ENCODE results near the gene CD2AP. TPM values are rescaled to one million over a fixed set of nuclear protein-coding genes. Genes with fewer than 3 reads are reported as not detected.

CD2AP gene
- total RNA-seq, 1 donor from 2014 or later, result 34.5 TPM

- ATAC-seq (no peak), DNase-seq (no peak)
- no peak overlapping the region for H3K27ac ChIP-seq
- H3K9me3 ChIP-seq, result no peaks in the 10 kb centered on the region
- no peaks in the 10 kb centered on the region for H3K27me3 ChIP-seq
- intact Hi-C loops (cut with DNase I), result no loop called here
- H3K36me3 ChIP-seq, result no peaks in the 10 kb centered on the region
- H3K4me3 ChIP-seq, result no peak overlapping the region
- TF ChIP-seq CTCF (IDR thresholded peaks at IDR 0.05), result no peak
- no peaks in the 10 kb centered on the region for H3K4me1 ChIP-seq
Measured at GRCh38 chr6:47455533-47456209, 21.9 kb upstream of the CD2AP start.

GRCh38 chr6:47456536-47456975 is 21.0 kb upstream of the CD2AP start:
- no peak for TF ChIP-seq CTCF (IDR thresholded peaks at IDR 0.05)
- Histone ChIP-seq H3K4me1 (no peaks in the 10 kb centered on the region), H3K9me3 (no peaks in the 10 kb centered on the region), H3K36me3 (no peaks in the 10 kb centered on the region), H3K27ac (no peak overlapping the region), H3K27me3 (no peaks in the 10 kb centered on the region), H3K4me3 (no peak overlapping the region)
- ATAC-seq (no peak), DNase-seq (no peak)
- intact Hi-C loops (cut with DNase I), result no loop called here

- no peaks in the 10 kb centered on the region for H3K27me3 ChIP-seq
- no peak for DNase-seq
- H3K36me3 ChIP-seq, result no peaks in the 10 kb centered on the region
- H3K4me3 ChIP-seq, result no peak overlapping the region
- H3K9me3 ChIP-seq, result no peaks in the 10 kb centered on the region
- intact Hi-C loops (cut with DNase I), result no loop called here
- H3K27ac ChIP-seq, result no peak overlapping the region
- ATAC-seq, result no peak
- TF ChIP-seq CTCF (IDR thresholded peaks at IDR 0.05), result no peak
- H3K4me1 ChIP-seq, result no peaks in the 10 kb centered on the region
Measured at GRCh38 chr6:47457370-47457769, 20.2 kb upstream of the CD2AP start.

GRCh38 chr6:47464052-47464451 is 13.5 kb upstream of the CD2AP start:
- no peak for ATAC-seq
- Histone ChIP-seq H3K9me3 (no peaks in the 10 kb centered on the region), H3K4me3 (no peak overlapping the region), H3K27ac (no peak overlapping the region), H3K36me3 (no peaks in the 10 kb centered on the region), H3K4me1 (no peaks in the 10 kb centered on the region), H3K27me3 (no peaks in the 10 kb centered on the region)
- intact Hi-C loops (cut with DNase I), result no loop called here
- TF ChIP-seq CTCF (IDR thresholded peaks at IDR 0.05), result no peak
- no peak for DNase-seq

- Histone ChIP-seq H3K27me3 (no peaks in the 10 kb centered on the region), H3K27ac (no peak overlapping the region), H3K36me3 (no peaks in the 10 kb centered on the region), H3K4me3 (no peak overlapping the region), H3K9me3 (no peaks in the 10 kb centered on the region), H3K4me1 (no peaks in the 10 kb centered on the region)
- intact Hi-C loops (cut with DNase I), result no loop called here
- DNase-seq (no peak), ATAC-seq (no peak)
- TF ChIP-seq CTCF (IDR thresholded peaks at IDR 0.05), result no peak
Measured at GRCh38 chr6:47465117-47465516, 12.5 kb upstream of the CD2AP start.

- H3K27me3 ChIP-seq, result no peaks in the 10 kb centered on the region
- no peaks in the 10 kb centered on the region for H3K36me3 ChIP-seq
- H3K4me1 ChIP-seq, result no peaks in the 10 kb centered on the region
- H3K4me3 ChIP-seq, result no peak overlapping the region
- no peaks in the 10 kb centered on the region for H3K9me3 ChIP-seq
- TF ChIP-seq CTCF (IDR thresholded peaks at IDR 0.05), result no peak
- no peak overlapping the region for H3K27ac ChIP-seq
- DNase-seq (no peak), ATAC-seq (no peak)
- intact Hi-C loops (cut with DNase I), result no loop called here
Measured at GRCh38 chr6:47471911-47472310, 5.7 kb upstream of the CD2AP start.

Measured in upper lobe of right lung (tissue), 1 donor.